DMS153 (cell line): ENCODE data around the gene TBC1D1.

ENCODE experiments used
- DNase-seq: peaks from one replicate; lab custom pipeline; 2025; lab: John Stamatoyannopoulos, UW

Gene TBC1D1

DNA sequence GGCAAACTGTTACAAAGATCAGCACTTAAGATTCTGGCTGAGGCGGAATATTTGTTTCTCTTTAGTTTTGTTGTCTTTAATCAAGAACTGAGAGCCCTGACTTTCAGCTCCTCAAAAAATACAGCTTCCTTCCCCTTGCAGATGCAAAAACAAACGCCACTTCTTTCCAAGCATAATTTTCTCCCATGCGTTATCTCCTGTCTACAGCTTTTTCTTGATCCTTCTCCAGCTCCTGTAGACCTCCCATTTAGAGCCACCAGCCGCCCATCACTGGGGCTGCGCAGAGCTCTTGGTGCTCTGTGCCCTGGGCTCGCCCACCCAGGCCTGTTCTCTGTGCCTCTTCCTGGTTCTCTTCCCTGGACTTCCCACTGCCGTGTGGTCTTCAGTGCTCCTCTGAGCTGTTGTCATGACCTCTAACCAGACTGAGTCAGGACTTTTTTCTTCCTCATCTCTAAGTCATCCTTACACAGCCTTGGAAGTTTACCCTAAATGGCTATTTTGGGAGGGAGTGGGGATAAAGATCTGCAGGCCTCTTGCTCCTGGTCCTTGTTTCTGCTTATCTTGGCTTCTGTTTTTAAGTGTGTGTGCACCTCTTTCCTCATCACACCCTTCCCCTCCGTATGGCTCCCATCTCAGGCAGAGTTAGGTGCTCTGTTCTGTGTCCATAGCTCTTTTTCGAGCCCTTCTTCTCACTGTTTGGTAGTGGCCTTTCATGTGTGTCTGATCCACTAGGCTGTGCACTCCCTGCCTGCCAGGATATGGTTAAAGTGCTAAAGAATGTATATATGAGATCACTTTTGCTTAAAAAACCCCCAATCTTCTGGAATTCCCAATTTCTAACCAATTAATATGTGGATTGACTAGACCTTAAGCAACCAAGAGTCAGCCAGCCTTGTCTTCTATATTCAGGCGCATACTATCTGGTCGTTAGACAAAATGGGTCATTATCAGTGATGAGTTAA, 191.8 kb downstream of the TBC1D1 start:
- no peak for DNase-seq

DNA sequence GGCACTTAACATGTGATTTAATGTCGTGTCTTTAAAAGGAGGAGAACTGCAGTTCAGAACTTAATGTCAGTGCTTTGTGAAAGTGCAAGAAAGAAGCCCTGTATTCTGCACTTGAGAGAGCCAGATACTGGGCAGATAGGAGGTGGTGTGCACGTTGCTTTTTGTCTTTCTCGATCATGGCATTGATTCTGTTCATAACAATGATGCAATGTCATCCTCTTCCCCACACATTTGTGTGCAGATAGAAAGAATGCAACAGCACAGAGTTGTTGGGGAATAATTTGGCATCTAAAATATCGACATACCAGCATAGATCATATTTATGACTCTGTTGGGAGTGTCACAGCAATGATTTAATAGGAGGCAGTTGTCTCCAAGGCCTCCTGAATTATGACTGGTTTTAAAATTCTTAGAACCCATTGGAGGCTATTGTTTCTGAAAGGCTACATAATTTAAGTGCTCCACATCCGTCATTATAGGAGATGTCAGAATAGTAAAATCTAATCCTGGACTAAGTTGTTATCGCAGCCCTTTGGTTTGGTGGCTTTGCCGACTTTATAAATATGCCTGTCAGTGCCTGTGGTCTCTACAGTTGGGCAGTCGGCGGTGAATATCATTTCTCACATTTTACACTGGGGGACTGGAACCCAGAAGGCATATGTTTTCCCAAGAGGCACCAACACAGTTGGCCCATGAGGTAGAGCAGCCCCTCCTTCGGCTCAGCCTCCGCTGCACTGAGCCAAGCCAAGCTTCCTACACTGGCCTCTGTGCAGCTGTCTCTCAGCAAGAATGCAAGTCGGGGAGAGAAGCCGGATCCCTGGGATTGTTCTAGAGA, 194.2 kb downstream of the TBC1D1 start:
- no peak for DNase-seq

DNA sequence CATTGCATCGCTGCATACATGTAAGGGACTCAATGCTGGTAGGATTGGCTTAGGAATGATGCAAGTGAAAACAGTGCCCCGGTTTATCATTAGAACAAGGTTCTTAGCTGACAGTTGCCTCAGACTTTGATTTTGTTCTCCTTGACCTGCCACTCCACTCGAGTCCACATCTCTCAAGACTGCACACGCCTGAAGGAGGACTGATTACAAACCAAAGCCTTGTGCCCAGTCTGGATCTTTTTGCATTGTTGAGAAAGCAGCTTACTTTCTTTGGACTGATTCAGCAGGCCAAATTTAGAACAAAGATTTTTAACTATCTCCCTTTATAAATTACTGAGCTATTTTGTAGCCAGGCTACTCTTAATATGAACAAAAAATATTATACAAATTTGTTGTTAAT, 194.9 kb downstream of the TBC1D1 start:
- no peak for DNase-seq

DNA sequence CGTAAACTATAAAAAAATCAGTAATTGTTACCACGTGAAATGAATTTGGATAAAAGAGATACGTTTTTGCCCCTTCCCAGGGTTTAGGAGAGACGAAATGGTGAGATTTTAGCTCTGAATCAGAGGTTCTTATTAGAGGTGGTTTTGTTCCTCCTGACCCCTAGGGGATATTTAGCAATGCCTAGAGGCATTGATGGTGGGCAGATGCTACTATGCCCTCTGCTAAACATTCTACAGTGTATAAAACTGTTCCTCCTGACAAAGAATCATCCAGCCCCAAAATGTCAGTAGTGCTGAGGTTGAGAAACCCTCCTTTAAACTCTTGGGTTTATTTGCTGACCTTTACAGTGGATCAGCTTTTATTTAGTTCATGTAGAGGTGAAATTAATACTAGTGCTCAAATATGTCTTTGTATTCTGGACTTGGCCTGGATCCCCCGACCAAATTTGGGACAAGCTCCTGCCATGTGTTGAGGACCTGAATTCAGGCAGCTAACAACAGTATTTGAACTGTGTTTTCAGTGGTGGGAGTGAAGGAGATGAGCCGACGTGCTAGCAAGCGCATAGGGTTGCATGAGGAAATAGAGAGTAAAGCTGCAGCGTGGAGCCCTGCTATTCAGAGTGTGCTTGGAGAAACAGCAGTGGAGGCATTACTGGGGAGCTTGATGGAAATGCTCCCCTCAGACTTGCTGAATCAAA, 195.4 kb downstream of the TBC1D1 start:
- DNase-seq, result no peak

DNA sequence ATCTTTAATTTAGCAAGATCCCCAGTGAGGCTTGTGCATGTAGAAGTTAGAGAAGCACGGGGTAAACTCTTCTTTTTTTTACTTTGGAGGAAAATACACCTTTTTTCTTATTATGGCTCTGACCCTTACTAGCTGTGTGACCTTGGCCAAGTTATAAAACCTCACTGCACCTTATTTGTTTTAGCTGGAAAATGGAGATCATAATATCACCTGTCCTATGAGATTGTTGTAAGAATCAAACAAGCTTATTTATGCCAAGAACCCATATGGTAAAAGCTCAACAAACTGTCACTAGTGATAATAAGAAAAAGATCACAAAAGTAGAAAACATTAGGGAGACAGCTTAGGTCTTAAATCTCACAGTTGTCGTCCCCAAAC, 196.0 kb downstream of the TBC1D1 start:
- DNase-seq, result no peak

DNA sequence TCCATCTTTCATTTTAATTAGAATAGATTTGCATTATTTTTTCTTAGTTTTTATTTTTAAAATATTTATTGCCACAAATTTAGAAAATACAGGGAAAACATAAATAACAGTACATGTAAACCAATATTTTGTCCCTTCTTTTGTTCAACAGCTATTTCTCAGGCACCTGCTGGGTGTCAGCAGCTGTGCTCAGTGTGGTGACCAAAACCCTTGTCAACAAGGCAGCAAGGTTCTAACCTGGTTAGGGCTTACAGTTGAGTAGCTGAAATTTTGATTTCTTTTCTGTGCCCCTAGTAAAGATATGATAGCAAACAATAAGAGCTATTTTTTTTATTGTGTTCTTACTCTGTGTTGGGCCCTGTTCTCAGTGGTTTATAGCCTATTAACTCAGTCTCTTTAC, 197.4 kb downstream of the TBC1D1 start:
- DNase-seq, result no peak

DNA sequence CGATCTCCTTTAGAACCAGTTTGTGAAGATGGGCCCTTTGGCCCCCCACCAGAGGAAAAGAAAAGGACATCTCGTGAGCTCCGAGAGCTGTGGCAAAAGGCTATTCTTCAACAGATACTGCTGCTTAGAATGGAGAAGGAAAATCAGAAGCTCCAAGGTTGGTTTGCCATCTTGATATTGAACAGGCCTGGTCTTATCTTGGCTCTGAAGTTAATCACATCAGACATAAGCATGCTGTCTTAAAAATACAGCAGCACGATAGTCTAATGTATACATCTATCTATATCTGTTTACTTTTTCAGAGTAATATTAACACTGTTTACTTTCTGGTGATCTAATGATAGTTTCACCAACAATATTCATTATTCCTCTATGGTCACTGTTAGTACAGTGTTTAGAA, 199.1 kb downstream of the TBC1D1 start:
- DNase-seq, result no peak

DNA sequence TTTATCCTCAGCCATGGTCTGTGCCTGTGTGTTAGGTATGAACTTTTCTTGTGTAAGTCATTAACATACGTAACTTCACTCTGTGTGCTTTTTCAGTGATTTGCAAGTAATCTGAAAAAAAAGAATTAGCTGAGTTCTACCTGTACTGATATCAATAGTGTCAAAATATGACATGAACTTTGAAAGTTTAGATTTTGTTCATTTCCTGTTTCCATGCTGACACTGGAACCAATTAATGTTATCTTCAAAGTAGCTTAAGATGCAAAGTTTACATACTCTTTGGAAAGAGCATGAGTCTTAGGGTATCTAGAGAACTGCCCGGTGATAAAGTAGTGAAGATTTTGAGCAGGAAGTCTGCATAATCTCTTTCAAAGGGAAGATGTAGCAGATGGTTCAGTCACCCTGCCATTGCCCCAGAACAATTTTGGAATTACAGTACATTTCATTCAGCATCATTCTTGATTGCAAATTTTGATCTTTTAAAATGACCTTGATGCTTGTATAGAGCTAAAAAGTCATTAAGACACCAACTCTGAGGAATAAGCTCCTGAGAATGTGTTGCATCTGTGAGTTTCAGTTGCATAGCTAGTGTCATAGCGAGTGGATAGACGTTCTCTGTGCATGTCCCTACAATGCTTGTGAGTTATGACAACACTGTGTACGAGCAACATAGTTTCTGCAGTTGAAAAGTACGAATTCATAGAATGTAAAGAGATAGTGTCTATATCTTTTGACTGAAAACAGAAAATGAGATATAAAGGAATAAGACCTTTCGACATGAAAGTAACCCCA, 199.8 kb downstream of the TBC1D1 start:
- no peak for DNase-seq

DNA sequence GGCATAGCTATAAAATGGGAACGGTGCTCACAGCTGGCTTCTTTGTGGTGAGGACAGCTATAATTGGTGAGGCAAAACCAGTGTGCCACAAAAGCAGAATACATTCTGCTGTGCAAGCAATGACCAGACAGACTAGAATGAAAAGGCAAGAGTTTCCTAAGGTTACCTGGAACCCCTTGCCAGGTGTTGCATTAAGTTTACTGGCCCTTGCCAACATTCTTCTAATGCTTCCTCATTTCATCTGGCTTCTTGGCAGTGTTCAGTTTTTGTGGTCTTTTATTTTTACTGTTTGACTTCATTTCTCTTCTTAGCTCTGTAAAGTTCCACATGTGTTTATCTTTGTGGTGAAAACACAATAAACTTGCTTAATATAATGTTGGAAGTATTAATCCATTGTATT, 200.8 kb downstream of the TBC1D1 start:
- DNase-seq, result no peak

DNA sequence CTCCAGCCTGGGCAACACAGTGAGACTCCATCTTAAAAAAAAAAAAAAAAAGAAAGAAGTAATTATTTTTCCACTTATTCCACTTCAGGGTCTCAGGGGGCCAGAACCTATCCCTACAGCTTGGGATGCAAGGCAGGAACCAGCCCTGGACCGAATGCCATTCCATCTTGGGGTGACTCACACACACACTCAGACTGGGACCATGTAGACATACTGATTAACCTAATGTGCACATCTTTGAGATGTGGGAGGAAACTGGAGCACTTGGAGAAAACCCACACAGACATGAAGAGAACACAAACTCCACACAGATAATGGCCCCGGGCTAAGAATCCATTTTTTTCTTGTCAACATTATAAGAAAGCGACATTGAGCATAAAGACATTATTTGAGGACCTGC, 201.8 kb downstream of the TBC1D1 start:
- no peak for DNase-seq

DNA sequence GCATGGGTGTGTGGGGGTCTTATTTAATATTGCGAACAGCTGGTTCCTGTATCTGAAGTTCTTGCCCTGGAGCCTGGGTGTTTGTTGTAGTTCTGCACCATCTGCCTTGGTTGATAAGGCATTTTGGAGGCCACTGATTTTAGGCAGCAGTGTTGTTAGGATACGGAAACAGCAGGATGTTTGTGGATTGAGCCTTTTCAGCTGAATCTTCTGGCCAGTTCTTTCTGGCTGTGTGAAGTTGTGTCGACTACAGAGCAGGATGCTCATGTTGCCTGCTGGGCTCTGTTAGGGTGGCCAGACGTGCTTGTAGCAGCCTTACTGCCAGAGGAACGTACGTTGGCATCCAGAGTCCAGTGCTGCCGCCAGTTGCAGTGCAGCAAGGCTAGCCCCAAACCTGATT, 203.5 kb downstream of the TBC1D1 start:
- no peak for DNase-seq

DNA sequence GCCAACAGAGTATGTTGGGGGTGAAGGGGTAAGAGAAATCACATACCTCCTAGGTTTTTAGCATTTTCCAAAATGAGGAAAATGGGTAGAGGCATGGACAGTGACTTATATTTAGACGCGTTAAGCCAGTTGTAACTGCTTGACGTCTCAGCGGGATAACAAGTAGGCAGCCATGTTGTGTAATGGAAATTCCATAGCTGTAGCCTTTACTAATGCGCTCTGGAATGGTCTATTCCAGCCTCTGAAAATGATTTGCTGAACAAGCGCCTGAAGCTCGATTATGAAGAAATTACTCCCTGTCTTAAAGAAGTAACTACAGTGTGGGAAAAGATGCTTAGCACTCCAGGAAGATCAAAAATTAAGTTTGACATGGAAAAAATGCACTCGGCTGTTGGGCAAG, 204.8 kb downstream of the TBC1D1 start:
- no peak for DNase-seq

DNA sequence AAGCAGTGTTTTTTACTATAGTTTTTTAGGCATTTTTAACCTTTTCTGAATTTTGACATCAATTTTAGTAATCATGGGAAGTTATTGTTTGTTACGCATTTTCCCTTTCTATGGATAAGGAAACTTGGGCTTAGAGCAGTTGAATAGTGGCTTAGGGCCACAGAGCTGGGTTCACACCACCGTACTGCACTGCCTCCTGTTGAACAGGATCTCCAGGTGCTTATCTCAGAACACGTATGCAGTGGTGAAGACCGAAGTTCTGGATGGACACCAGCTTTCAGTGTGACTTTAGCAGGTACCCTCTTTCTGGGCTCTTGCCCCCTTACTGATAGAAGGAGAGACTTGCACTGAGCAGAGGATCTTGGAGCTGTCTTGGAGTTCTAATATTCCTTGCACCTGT, 206.9 kb downstream of the TBC1D1 start:
- DNase-seq, result no peak

DNA sequence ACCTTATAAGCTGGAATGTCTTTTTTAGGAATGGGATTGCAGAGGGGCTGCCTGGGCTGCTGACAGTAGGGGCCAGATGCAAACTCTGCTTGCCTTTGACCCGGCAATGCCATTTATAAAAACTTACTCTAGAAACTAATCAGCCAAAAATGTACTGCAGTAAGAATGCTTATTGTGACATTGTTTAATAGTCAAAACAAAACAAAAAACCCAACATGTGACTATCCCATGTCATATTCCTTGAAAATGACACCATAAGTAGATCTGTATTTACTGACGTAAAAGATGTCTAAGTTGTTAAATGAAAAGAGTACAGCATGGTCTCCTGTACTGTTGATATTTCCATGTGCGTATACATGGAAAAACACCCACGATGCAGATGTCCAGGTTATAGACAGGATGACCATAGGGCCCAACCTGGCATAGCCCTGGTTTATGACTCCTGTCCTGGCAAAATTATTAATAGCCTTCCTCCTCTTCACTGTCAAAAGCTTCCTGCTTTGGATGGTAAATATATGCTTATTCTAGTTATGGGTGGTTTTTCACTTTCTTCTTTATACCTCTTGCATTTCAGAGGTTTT, 208.2 kb downstream of the TBC1D1 start:
- DNase-seq, result no peak

DNA sequence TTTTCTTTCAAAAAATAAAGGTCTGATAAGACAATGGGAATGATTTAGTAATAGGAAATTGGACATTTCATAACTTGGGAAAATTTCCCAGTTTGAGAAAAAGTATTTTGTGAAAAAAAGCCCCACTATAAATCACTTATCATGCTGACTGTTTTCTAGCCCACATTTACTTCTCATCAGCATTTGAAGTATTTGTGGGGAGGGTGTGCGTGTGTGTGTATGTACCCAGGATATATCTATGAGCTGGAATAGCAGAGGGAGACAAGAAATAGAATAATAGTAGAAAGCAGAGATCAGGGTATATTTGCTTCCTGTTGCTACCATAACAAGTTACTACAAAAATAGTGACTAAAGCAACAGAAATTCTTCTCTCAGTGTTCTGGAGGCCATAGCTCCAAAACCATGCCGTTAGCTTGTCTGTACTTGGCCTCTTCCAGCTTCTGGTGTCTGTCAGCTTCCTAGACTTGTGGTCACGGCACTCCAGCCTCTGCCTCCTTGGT, 209.1 kb downstream of the TBC1D1 start:
- DNase-seq, result no peak

DNA sequence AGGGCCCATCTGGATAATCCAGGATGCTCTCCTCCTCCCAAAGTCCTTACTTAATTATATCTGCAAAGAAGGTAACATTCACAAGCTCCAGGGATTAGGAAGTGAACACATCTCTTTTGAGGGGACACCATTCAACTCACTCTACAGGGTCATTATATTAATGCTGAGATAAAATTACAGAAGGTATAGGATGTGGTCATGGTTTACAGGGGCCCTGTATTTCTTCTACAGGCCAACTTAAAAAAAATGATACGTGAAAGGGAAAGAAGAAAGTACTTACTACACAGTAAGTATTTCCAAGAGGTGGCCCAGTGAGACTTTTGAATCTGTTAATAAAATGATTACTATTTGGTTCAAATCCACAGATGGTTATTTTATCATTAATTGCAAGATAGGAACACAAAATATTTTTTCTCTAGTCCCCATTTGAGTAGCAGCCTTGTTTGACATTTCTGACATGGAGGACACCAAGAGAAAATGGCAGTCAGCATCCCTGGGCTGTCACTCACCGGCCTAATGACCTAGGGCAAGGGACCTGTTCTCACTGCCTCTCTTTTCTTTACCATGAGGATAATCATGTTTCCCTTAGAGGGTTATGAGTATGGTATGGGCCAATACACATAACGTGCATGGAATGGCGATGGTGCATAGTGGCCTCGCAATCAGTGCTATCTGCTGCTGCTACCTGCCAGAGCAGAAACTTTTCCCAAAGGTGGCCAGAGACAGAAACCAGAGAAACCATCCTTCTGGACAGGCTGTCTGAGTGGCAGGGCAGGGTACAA, 209.8 kb downstream of the TBC1D1 start:
- DNase-seq, result no peak

DNA sequence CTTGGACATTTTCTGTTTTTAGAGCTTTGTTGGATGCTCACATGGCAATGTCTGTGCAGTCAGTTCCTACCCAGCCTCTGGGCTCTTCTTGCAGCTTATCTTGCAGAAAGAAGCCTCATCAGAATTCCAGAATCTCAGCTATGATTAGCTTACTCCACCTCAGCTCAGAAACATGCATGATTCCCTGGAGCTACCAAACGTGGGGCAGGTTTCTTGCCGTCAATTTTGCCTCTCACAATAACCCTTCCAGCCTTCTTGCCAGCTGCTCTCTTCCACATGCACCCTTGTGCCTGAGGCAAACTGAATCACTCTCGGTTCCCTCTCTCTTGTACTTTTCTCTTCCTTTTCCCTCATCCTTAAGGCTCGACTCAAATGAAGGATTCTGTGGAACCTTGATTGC, 210.7 kb downstream of the TBC1D1 start:
- DNase-seq, result no peak

DNA sequence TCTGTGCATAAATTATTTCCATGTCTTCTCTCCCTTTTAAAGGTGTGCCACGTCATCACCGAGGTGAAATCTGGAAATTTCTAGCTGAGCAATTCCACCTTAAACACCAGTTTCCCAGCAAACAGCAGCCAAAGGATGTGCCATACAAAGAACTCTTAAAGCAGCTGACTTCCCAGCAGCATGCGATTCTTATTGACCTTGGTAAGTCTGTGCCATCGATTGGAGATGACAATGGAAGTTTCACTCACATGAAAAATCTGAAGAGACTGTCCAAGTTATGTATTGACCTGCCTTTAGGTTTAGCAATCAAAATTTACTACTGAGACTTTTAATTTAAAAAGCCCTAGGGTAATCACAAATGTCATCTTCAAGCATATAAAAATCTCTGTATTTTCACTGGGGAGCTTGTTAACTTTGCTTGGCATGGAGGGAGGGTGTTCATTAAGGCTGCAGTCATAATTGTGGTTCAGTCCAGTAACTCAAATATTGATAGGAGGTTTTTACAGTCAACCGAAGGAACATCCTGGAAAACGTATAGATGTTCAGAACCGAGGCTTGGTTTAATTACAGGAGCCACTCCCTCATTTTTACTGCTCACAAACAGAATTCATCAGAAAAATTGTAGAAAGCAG, 212.2 kb downstream of the TBC1D1 start:
- DNase-seq, result no peak

DNA sequence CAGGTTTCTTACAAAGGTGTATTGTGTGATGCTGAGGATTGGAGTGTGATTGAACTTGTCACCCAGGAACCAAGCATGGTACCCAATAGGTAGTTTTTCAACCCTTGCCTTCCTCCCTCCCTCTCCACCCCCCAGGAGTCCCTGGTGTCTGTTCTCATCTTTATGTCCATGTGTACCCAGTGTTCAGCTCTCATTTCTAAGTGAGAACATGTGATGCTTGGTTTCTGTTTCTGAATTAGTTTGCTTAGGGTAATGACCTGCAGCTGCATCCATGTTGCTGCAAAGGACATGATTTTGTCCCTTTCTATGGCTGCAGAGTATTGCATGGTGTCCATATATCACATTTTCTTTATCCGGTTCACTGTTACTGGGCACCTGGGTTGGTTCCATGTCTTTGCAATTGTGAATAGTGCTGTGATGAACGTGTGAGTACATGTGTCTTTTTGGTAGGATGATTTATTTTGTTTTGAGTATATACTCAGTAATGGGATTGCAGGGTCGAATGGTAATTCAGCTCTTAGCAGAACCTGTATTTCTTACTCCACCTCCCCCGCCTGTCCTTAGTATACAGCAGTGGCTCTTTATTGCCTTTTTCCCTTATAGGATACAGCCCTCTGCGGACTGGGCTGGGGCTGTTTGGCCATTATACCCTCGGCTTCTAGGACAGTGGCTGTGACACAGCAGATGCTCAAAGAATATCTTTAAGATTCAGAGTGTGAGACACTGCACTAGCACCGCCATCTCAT, 214.8 kb downstream of the TBC1D1 start:
- DNase-seq, result no peak
